ENCODE results near the gene SELENOO. TPM values are rescaled to one million over a fixed set of nuclear protein-coding genes. Genes with fewer than 3 reads are reported as not detected.
A peak's percentile ranks its signal among the peaks of the same experiment; 100 is the strongest.

SELENOO gene
- total RNA-seq, 1 experiment from 2014 or later, result 21.9 TPM

DNA sequence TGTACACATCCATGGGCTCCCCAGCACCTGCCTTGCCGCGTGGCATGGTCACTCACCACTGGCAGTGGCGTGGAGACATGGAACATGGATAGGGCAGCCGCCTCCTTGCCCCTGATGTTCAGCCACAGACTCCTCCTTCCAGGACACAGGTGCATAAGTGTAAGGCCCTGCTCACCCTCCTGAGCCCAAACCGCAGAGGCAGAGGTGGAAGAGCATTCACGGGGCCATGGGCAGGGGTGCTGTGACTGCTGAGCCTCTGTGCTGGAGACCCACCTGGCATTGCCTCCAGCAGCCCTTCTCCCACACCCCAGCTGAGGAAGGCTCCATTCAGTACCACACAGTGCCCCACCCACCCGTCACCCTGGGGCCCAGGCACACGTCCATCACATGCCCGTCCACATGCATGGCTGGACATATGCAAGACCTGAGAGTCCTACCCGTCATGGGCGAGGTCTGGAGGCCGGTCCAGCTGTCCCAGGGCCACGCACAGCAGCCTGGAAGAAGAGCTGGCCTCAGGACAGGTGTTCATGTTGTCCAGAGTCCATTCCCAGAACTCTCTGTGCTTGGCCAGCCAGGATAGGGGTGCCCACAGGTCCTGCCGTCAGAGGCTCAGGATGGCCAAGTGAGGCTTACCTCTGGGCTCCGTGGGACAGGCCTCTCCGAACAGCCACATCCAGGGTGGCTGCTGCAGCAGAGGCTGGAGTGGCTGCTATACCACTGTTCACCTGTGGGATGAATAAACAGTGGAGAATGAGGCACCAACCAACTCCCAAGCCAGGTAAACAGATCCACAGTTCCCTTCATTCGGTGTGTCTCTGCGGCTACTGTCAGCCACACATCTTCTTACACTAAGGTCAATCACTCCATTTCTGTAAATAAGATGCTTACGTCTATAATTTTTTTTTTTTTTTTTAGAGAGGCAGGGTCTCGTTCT is 45.7 kb downstream of the SELENOO start:
- Mint-ChIP-seq H3K36me3 (ENCODE audit: insufficient read depth, unreplicated experiment) (peaks cover 20% of the 10 kb centered on the region), H3K27ac (ENCODE audit: low read depth, unreplicated experiment) (no peak overlapping the region), H3K4me1 (ENCODE audit: insufficient read depth, unreplicated experiment) (peaks cover 10% of the 10 kb centered on the region), H3K4me3 (ENCODE audit: unreplicated experiment) (peak overlapping the region; percentile 96), H3K9me3 (ENCODE audit: unreplicated experiment) (no peaks in the 10 kb centered on the region), H3K27me3 (ENCODE audit: insufficient read depth, unreplicated experiment) (no peaks in the 10 kb centered on the region)
- ChIA-PET CTCF (interaction anchor here (0.7 kb wide), 1 partner anchor 197 kb away, joined by 3 read pairs; no protein-coding TSS in a partner anchor), POLR2A (interaction anchor here (0.8 to 1.4 kb wide), 6 partner anchors 14 to 97 kb away, joined by 3 to 4 read pairs (median 3); partner anchors contain the start of gene PPP6R2)
- intact Hi-C loops (cut with micrococcal nuclease), result no loop called here
- no TSS peak for BruUV-seq (replicated peaks)
- DNase-seq (ENCODE audit: unreplicated experiment), result no peak
- TF ChIP-seq, protein P1, sequence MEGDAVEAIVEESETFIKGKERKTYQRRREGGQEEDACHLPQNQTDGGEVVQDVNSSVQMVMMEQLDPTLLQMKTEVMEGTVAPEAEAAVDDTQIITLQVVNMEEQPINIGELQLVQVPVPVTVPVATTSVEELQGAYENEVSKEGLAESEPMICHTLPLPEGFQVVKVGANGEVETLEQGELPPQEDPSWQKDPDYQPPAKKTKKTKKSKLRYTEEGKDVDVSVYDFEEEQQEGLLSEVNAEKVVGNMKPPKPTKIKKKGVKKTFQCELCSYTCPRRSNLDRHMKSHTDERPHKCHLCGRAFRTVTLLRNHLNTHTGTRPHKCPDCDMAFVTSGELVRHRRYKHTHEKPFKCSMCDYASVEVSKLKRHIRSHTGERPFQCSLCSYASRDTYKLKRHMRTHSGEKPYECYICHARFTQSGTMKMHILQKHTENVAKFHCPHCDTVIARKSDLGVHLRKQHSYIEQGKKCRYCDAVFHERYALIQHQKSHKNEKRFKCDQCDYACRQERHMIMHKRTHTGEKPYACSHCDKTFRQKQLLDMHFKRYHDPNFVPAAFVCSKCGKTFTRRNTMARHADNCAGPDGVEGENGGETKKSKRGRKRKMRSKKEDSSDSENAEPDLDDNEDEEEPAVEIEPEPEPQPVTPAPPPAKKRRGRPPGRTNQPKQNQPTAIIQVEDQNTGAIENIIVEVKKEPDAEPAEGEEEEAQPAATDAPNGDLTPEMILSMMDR (IDR thresholded peaks at IDR 0.05; ENCODE audit: unreplicated experiment), result no peak

DNA sequence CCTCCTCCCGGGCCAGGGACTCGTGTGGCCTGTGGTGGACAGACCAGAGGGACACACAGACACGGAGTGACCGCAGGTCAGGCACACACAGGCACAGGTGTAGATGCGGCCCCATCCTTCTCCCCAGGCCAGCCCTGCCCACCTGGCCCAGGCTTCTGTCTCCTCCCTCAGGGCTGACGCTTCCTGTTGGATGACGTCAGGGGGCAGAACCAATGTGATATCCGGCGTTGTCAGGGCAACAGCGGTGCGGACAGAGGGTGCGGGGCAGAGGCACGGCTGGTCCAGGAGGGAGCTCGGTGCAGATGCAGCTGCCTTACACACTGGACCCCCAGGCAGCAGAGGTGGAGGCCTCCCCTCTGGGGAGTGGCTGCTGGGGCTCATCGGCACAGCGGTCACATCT is 46.9 kb downstream of the SELENOO start:
- peak; percentile 64 for DNase-seq (ENCODE audit: unreplicated experiment)
- peak overlapping the region; percentile 27 for H3K27ac Mint-ChIP-seq (ENCODE audit: low read depth, unreplicated experiment)
- CTCF ChIA-PET, result no interaction called here
- POLR2A ChIA-PET, result no interaction called here
- intact Hi-C loops (cut with micrococcal nuclease), result no loop called here
- no TSS peak for BruUV-seq (replicated peaks)
- H3K4me3 Mint-ChIP-seq (ENCODE audit: unreplicated experiment), result no peak overlapping the region
- H3K27me3 Mint-ChIP-seq (ENCODE audit: insufficient read depth, unreplicated experiment), result no peaks in the 10 kb centered on the region
- TF ChIP-seq, protein P1 (IDR thresholded peaks at IDR 0.05; ENCODE audit: unreplicated experiment), result no peak
- no peaks in the 10 kb centered on the region for H3K9me3 Mint-ChIP-seq (ENCODE audit: unreplicated experiment)
- H3K36me3 Mint-ChIP-seq (ENCODE audit: insufficient read depth, unreplicated experiment), result peaks cover 20% of the 10 kb centered on the region
- H3K4me1 Mint-ChIP-seq (ENCODE audit: insufficient read depth, unreplicated experiment), result peaks cover 6% of the 10 kb centered on the region

DNA sequence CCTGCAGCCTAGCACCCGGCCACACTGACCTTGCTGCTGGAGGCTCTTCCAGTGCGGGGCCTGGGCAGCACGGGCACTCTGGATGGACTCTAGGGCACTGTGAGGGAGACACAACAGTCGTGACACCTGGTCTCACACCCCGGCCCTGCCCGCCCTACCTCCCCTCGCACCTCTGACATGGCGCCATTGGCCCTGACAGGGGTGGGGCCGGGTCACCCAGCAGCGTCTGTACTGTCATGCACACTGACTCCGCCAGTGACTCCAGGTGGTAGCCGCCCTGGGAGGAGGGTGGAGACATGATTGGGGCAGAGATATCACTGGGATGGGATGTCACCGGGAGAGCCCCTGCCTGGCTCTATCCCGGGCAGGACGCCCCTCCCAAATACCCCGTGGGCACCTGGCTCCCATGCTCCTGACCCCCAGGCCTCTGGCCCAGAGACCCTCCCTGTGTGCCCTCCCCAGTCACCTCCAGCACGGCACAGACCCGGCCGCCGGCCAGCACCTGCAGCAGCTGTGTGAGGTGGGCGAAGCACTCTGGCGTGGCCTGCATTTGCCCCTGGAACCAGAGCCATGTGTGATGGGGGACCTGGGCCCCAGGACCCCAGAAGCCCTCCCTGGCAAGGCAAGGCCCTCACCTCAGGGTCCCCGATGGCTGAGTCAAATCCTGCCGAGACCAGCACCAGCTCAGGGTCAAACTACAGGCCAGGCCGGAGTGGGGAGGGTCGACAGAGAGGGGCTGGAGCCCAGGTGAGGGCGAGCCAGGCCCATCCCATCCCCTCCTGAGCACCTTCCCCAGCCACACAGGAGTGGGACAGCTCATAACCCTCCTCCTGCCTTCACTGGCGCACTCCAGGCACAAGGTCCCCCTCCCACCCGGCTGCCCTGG is 47.6 kb downstream of the SELENOO start:
- TF ChIP-seq, protein P1 (IDR thresholded peaks at IDR 0.05; ENCODE audit: unreplicated experiment), result no peak
- Mint-ChIP-seq H3K9me3 (ENCODE audit: unreplicated experiment) (no peaks in the 10 kb centered on the region), H3K27me3 (ENCODE audit: insufficient read depth, unreplicated experiment) (no peaks in the 10 kb centered on the region), H3K36me3 (ENCODE audit: insufficient read depth, unreplicated experiment) (peaks cover 20% of the 10 kb centered on the region), H3K4me3 (ENCODE audit: unreplicated experiment) (no peak overlapping the region), H3K27ac (ENCODE audit: low read depth, unreplicated experiment) (no peak overlapping the region), H3K4me1 (ENCODE audit: insufficient read depth, unreplicated experiment) (peaks cover 6% of the 10 kb centered on the region)
- ChIA-PET POLR2A (no interaction called here), CTCF (no interaction called here)
- intact Hi-C loops (cut with micrococcal nuclease), result no loop called here
- no peak for DNase-seq (ENCODE audit: unreplicated experiment)
- no TSS peak for BruUV-seq (replicated peaks)
